Measurements from ENCODE around the gene ABR.

ABR gene

DNA sequence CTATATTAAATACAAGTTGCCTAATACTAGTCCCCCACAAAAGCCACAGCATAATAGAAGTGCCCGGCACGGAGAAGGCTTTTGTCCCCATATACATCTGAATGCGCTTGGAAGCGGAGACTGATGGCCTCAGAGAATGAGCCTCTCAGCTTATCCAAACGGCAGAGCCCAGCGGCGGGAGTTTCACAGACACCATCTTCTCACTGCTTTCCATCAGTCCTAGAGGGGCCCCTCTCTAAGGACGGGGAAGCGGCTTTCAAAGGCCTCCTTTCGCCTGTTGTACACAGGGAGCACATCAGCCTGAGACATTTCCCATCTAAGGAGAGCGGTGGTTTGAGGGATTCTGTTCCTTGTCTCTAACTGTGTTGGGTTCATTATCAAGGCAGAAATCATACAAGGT, 217.1 kb downstream of the ABR start:
- H3K9ac ChIP-seq (ENCODE audit: low read length): no peak overlapping the region
- no peak overlapping the region for H3K4me3 ChIP-seq (ENCODE audit: low read length)
- peaks cover 19% of the 10 kb centered on the region for H3K4me1 ChIP-seq (ENCODE audit: control insufficient read depth, insufficient read depth, low read length)
- H3K27me3 ChIP-seq (ENCODE audit: control insufficient read depth, insufficient read depth, low read length): peaks cover 4% of the 10 kb centered on the region
- peak overlapping the region; percentile 42 for H3K27ac ChIP-seq (ENCODE audit: low read depth, low read length)
- no peaks in the 10 kb centered on the region for H3K36me3 ChIP-seq (ENCODE audit: control insufficient read depth, insufficient read depth, low read length)

DNA sequence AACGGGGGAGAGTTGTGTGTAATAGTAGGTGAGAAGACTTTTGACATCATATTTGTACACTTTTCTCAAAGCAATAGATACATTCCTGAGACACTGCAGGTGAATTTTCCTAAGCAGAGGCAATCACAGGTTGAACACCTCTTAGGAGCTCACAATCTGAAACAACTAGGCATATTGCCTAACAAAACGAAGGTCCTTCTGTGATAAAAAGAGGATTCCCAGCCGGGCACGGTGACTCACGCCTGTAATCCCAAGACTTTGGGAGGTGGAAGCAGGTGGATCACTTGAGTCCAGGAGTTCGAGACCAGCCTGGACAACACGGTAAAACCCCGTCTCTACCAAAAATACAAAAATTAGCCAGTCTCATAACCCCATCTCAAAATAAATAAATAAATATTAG, 217.6 kb downstream of the ABR start:
- Histone ChIP-seq H3K4me1 (ENCODE audit: control insufficient read depth, insufficient read depth, low read length) (peaks cover 22% of the 10 kb centered on the region), H3K27me3 (ENCODE audit: control insufficient read depth, insufficient read depth, low read length) (peaks cover 4% of the 10 kb centered on the region), H3K9ac (ENCODE audit: low read length) (no peak overlapping the region), H3K4me3 (ENCODE audit: low read length) (no peak overlapping the region), H3K27ac (ENCODE audit: low read depth, low read length) (peak overlapping the region; percentile 36), H3K36me3 (ENCODE audit: control insufficient read depth, insufficient read depth, low read length) (no peaks in the 10 kb centered on the region)

DNA sequence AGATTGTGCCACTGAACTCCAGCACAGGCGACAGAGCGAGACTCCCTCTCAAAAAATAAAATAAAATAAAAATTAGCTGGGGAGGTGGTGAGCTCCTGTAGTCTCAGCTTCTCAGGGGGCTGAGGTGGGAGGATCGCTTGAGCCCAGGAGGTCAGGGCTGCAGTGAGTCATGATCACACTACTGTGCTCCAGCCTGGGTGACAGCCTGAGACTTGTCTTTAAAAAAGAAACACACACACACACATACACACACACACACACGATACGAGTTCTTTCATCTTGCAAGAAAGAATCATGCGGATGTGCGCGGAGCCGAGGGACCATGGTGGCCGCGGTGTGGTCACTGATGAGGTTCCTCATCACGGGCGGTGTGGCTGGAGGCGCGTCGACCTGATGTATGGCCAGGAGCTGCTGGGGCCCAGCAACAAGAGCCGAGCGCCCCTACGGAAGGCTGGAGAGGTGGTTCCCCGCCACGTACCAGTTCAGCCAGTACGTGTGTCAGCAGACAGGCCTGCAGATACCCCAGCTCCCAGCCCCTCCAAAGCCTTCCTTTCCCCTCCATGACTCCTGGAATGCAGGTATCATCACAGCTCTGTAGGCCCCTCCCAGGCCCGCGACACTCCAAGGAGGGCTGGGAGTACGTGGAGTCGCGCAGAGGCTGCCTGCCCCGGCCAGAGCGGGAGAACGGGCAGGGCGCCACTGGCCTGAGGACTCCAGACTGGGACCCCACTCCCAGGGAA, 220.9 kb downstream of the ABR start:
- Histone ChIP-seq H3K4me1 (ENCODE audit: control insufficient read depth, insufficient read depth, low read length) (peaks cover 15% of the 10 kb centered on the region), H3K27me3 (ENCODE audit: control insufficient read depth, insufficient read depth, low read length) (no peaks in the 10 kb centered on the region), H3K27ac (ENCODE audit: low read depth, low read length) (peak overlapping the region; percentile 76), H3K9ac (ENCODE audit: low read length) (no peak overlapping the region), H3K4me3 (ENCODE audit: low read length) (no peak overlapping the region), H3K36me3 (ENCODE audit: control insufficient read depth, insufficient read depth, low read length) (no peaks in the 10 kb centered on the region)

DNA sequence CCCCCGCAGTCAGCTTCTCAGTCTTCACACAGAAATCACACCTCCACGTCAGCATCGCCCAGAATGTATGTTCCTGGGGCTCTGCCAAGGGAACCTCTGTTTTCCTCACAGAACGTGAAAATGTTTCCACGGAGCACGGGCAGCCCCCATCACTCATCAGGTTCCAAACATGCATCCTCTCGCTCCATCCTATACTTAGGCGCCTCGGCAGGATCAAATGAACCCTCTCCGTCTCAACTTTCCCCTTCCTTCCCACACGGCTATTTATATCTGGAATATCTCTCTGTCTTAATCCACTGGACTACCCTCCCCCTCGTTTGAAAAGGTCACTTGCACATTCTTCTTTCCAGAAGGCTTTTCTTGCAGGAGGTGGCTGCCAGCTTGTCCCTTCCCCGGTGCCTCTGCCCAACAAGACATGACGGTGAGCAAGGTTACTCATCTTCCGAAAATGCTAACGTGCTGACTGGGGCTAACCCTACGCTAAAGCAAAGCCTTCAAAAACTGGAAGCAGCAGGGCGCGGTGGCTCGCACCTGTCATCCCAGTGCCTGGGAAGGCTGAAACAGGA, 221.8 kb downstream of the ABR start:
- Histone ChIP-seq H3K27ac (ENCODE audit: low read depth, low read length) (peak overlapping the region; percentile 76), H3K4me1 (ENCODE audit: control insufficient read depth, insufficient read depth, low read length) (peaks cover 15% of the 10 kb centered on the region), H3K27me3 (ENCODE audit: control insufficient read depth, insufficient read depth, low read length) (no peaks in the 10 kb centered on the region), H3K4me3 (ENCODE audit: low read length) (no peak overlapping the region), H3K36me3 (ENCODE audit: control insufficient read depth, insufficient read depth, low read length) (no peaks in the 10 kb centered on the region), H3K9ac (ENCODE audit: low read length) (no peak overlapping the region)

DNA sequence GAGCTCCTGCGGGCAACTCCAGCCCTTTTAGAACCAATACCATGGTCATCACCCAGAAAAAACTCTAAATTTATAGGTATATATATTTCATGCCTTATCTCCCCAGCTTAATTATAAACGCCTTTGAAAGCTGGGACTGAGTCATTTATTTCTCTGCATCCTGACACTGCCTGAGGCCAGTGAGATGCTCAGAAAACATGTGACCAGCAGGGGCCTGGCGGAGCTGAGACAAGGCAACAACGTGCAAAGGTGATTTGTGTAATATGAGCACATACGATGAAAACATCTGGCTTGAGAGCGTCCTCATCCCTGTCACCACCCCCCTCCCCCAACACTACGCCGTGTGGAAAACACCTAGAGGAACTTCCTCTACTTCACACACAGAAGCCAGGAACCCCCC, 222.9 kb downstream of the ABR start:
- H3K27ac ChIP-seq (ENCODE audit: low read depth, low read length): peak overlapping the region; percentile 76
- H3K27me3 ChIP-seq (ENCODE audit: control insufficient read depth, insufficient read depth, low read length): no peaks in the 10 kb centered on the region
- no peak overlapping the region for H3K9ac ChIP-seq (ENCODE audit: low read length)
- peaks cover 17% of the 10 kb centered on the region for H3K4me1 ChIP-seq (ENCODE audit: control insufficient read depth, insufficient read depth, low read length)
- H3K4me3 ChIP-seq (ENCODE audit: low read length): no peak overlapping the region
- H3K36me3 ChIP-seq (ENCODE audit: control insufficient read depth, insufficient read depth, low read length): no peaks in the 10 kb centered on the region

DNA sequence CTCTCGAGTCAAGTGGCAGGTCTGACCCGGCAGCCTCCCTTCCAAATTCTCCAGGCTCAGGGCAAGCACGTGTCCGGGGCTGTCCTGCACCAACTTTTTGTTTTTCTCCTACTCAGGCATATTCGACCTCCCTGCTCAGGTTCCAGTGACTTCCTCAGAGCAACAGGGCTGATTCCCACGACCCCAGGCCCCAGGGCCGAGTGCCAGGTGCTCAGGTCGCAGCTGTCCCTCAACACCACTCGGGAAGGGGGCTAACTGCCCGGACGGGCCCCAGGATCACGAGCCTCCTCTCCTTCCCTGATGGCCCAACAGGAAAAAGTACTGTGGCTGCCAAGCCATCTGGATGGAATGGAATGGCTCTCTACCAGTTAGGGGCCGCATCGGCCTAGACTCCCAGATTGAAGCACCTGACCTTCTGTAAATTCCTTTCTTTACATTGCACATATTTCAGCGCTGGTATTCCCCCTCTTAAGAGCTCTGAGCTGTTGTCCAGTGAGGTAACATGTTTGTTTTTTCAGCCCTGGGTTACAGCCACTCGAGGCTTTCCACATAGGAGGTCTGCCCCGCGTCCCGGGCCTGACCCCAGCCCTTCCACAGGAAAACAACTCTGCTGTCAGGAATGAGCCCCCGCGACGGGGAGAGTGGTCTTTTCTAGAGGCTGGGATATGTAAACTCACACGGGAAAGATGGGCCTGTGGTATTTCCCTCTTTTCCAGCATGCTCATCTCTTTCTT, 225.2 kb downstream of the ABR start:
- Histone ChIP-seq H3K36me3 (ENCODE audit: control insufficient read depth, insufficient read depth, low read length) (no peaks in the 10 kb centered on the region), H3K9ac (ENCODE audit: low read length) (no peak overlapping the region), H3K4me1 (ENCODE audit: control insufficient read depth, insufficient read depth, low read length) (peaks cover 32% of the 10 kb centered on the region), H3K27me3 (ENCODE audit: control insufficient read depth, insufficient read depth, low read length) (peaks cover 3% of the 10 kb centered on the region), H3K27ac (ENCODE audit: low read depth, low read length) (peak overlapping the region; percentile 77), H3K4me3 (ENCODE audit: low read length) (no peak overlapping the region)

DNA sequence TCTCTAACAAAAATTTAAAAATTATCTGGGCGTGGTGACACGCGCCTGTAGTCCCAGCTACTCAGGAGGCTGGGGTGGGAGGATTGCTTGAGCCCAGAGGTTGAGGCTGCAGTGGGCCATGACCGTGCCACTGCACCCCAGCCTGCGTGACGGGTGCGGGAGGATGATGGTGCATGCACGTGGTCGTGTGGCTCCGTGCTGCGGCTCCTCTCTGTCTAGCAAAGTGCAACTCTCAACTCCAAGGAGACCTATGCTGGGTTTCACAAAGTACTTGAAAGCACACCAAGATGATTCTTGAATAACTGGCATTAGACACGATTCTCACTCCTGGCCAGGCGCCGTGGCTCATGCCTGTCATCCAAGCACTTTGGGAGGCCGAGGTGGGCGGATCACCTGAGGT, 226.0 kb downstream of the ABR start:
- Histone ChIP-seq H3K27ac (ENCODE audit: low read depth, low read length) (peak overlapping the region; percentile 77), H3K27me3 (ENCODE audit: control insufficient read depth, insufficient read depth, low read length) (peaks cover 3% of the 10 kb centered on the region), H3K9ac (ENCODE audit: low read length) (no peak overlapping the region), H3K4me3 (ENCODE audit: low read length) (no peak overlapping the region), H3K36me3 (ENCODE audit: control insufficient read depth, insufficient read depth, low read length) (no peaks in the 10 kb centered on the region), H3K4me1 (ENCODE audit: control insufficient read depth, insufficient read depth, low read length) (peaks cover 33% of the 10 kb centered on the region)
